ENCODE measurements around the gene CDK5.

GRCh38 chr7:151057506-151057988 lies at the start of gene CDK5:
- TF ChIP-seq, protein P1, sequence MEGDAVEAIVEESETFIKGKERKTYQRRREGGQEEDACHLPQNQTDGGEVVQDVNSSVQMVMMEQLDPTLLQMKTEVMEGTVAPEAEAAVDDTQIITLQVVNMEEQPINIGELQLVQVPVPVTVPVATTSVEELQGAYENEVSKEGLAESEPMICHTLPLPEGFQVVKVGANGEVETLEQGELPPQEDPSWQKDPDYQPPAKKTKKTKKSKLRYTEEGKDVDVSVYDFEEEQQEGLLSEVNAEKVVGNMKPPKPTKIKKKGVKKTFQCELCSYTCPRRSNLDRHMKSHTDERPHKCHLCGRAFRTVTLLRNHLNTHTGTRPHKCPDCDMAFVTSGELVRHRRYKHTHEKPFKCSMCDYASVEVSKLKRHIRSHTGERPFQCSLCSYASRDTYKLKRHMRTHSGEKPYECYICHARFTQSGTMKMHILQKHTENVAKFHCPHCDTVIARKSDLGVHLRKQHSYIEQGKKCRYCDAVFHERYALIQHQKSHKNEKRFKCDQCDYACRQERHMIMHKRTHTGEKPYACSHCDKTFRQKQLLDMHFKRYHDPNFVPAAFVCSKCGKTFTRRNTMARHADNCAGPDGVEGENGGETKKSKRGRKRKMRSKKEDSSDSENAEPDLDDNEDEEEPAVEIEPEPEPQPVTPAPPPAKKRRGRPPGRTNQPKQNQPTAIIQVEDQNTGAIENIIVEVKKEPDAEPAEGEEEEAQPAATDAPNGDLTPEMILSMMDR (IDR thresholded peaks at IDR 0.05): no peak
- no peak for TF ChIP-seq POLR2A (IDR thresholded peaks at IDR 0.05)

Measured in upper lobe of left lung (tissue), 4 donors.